GM21723 (cell line): Measurements from ENCODE around the gene ANTKMT.
"Not testable (repeated sequence)": the region's sequence is repeated elsewhere in the genome, so short reads cannot be mapped to it uniquely, and the experiment has no call there.

Source experiments
- ATAC-seq: cut with Tn5 transposase; IDR thresholded peaks from one replicate; pipeline ENCODE4 v1.9.1; 2021; ENCODE audit warnings: mild to moderate bottlenecking, moderate library complexity; ENCODE audit not compliant: unreplicated experiment

ANTKMT gene

GRCh38 chr16:712740-713250 lies 8.2 kb upstream of the ANTKMT start:
- not testable (repeated sequence) for ATAC-seq

GRCh38 chr16:714079-714478 lies 6.9 kb upstream of the ANTKMT start:
- no peak for ATAC-seq

GRCh38 chr16:714558-715476 lies 6.1 kb upstream of the ANTKMT start, which contains the start of gene METRN:
METRN (plus strand) TSS chr16:715118; CDS start chr16:715290, 172 bp downstream.
- ATAC-seq: peak; percentile 55

- peak; percentile 8 for ATAC-seq
Observed at GRCh38 chr16:715477-716199, 5.3 kb upstream of the ANTKMT start.

GRCh38 chr16:716200-716568 lies 4.8 kb upstream of the ANTKMT start:
- no peak for ATAC-seq

- no peak for ATAC-seq
Observed at GRCh38 chr16:716768-717325, 4.1 kb upstream of the ANTKMT start.

- ATAC-seq: no peak
Observed at GRCh38 chr16:717450-718245, 3.3 kb upstream of the ANTKMT start.

- ATAC-seq: no peak
Observed at GRCh38 chr16:718389-718788, 2.6 kb upstream of the ANTKMT start.

GRCh38 chr16:718922-719321 lies 2.0 kb upstream of the ANTKMT start:
- no peak for ATAC-seq

GRCh38 chr16:719815-720446 lies 1.0 kb upstream of the ANTKMT start:
- no peak for ATAC-seq

- ATAC-seq: peak; percentile 21
Observed at GRCh38 chr16:720447-720989, 428 bp upstream of the ANTKMT start.

GRCh38 chr16:721765-722540 lies 1.0 kb downstream of the ANTKMT start:
- no peak for ATAC-seq

- ATAC-seq: no peak
Observed at GRCh38 chr16:722835-723633, 2.1 kb downstream of the ANTKMT start.

- no peak for ATAC-seq
Observed at GRCh38 chr16:723695-724094, 2.7 kb downstream of the ANTKMT start.

GRCh38 chr16:724188-725040 lies 3.5 kb downstream of the ANTKMT start:
- ATAC-seq: no peak

GRCh38 chr16:725041-725376 lies 4.1 kb downstream of the ANTKMT start:
- no peak for ATAC-seq

GRCh38 chr16:725463-726187 lies 4.7 kb downstream of the ANTKMT start:
- ATAC-seq: no peak
